ENCODE measurements around the gene SCMH1. TPM values are rescaled to one million over a fixed set of nuclear protein-coding genes. Genes with fewer than 3 reads are reported as not detected.

The SCMH1 gene
- total and polyA plus RNA-seq, 4 donors = 6.6 to 12.8 (median 10.5) TPM

DNA sequence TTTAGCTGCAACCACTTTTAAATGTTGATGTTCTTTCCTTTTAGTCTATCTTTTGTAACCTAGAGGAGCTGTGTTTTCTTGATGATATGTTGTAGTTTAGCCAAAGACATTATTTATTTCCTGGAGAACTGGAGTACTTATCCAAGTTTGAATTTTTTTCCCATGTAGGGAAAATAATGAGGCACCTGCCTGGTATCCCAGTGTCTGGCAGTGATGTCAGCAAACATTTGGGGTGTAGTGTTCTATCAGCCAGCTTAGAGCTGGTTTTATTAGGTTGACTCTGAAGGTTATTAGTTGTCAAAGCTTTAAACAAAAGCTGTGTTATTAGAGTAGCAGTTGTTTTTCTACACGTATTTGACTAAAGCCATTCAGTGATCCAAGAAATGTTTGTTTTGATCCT, 259.4 kb downstream of the SCMH1 start:
- no peak overlapping the region for H3K27ac ChIP-seq (ENCODE audit: low read depth in 1 of 2, low read length in 2 of 2)
- H3K27me3 ChIP-seq (ENCODE audit: control insufficient read depth in 4 of 4, insufficient read depth in 4 of 4, low read length in 3 of 4) = no peaks in the 10 kb centered on the region
- peaks cover 0 to 2% (median 0%) of the 10 kb centered on the region in 4 donors for H3K36me3 ChIP-seq (ENCODE audit: control insufficient read depth in 4 of 4, insufficient read depth in 3 of 4, low read depth in 1 of 4, low read length in 3 of 4)
- H3K4me3 ChIP-seq (ENCODE audit: low read depth in 1 of 3, low read length in 3 of 3) = no peak overlapping the region
- no peak overlapping the region for H3K9ac ChIP-seq (ENCODE audit: low read depth in 1 of 2, low read length in 2 of 2)
- H3K9me3 ChIP-seq (ENCODE audit: control insufficient read depth in 4 of 4, low read length in 3 of 4) = no peaks in the 10 kb centered on the region
- TF ChIP-seq SP1 (IDR thresholded peaks at IDR 0.05) (no peak), EGR1 (IDR thresholded peaks at IDR 0.05; ENCODE audit: low read depth in 2 of 2) (no peak)
- WGBS = 61% methylated on average over 1 of the region's 1 CpG
- no peak for DNase-seq (ENCODE audit: low spot score)
- H3K4me1 ChIP-seq (ENCODE audit: control insufficient read depth in 4 of 4, insufficient read depth in 4 of 4, low read length in 3 of 4) = peaks cover 12 to 53% (median 42%) of the 10 kb centered on the region in 4 donors

- H3K9me3 ChIP-seq (ENCODE audit: control insufficient read depth in 4 of 4, low read length in 3 of 4) = no peaks in the 10 kb centered on the region
- H3K4me3 ChIP-seq (ENCODE audit: low read depth in 1 of 3, low read length in 3 of 3) = no peak overlapping the region
- H3K4me1 ChIP-seq (ENCODE audit: control insufficient read depth in 4 of 4, insufficient read depth in 4 of 4, low read length in 3 of 4) = peaks cover 9 to 45% (median 35%) of the 10 kb centered on the region in 4 donors
- H3K36me3 ChIP-seq (ENCODE audit: control insufficient read depth in 4 of 4, insufficient read depth in 3 of 4, low read depth in 1 of 4, low read length in 3 of 4) = peaks cover 0 to 2% (median 0%) of the 10 kb centered on the region in 4 donors
- WGBS = 80% methylated on average over 14 of the region's 14 CpGs
- TF ChIP-seq, protein P1, sequence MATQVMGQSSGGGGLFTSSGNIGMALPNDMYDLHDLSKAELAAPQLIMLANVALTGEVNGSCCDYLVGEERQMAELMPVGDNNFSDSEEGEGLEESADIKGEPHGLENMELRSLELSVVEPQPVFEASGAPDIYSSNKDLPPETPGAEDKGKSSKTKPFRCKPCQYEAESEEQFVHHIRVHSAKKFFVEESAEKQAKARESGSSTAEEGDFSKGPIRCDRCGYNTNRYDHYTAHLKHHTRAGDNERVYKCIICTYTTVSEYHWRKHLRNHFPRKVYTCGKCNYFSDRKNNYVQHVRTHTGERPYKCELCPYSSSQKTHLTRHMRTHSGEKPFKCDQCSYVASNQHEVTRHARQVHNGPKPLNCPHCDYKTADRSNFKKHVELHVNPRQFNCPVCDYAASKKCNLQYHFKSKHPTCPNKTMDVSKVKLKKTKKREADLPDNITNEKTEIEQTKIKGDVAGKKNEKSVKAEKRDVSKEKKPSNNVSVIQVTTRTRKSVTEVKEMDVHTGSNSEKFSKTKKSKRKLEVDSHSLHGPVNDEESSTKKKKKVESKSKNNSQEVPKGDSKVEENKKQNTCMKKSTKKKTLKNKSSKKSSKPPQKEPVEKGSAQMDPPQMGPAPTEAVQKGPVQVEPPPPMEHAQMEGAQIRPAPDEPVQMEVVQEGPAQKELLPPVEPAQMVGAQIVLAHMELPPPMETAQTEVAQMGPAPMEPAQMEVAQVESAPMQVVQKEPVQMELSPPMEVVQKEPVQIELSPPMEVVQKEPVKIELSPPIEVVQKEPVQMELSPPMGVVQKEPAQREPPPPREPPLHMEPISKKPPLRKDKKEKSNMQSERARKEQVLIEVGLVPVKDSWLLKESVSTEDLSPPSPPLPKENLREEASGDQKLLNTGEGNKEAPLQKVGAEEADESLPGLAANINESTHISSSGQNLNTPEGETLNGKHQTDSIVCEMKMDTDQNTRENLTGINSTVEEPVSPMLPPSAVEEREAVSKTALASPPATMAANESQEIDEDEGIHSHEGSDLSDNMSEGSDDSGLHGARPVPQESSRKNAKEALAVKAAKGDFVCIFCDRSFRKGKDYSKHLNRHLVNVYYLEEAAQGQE (IDR thresholded peaks at IDR 0.05) = no peak
- TF ChIP-seq EGR1 (IDR thresholded peaks at IDR 0.05; ENCODE audit: low read depth in 2 of 2) = no peak
- H3K27ac ChIP-seq (ENCODE audit: low read depth in 1 of 2, low read length in 2 of 2) = peak overlapping the region in 1 of 2 donors; percentile 81
- DNase-seq (ENCODE audit: low spot score) = no peak
- no peaks in the 10 kb centered on the region for H3K27me3 ChIP-seq (ENCODE audit: control insufficient read depth in 4 of 4, insufficient read depth in 4 of 4, low read length in 3 of 4)
- no peak overlapping the region for H3K9ac ChIP-seq (ENCODE audit: low read depth in 1 of 2, low read length in 2 of 2)
Measured at GRCh38 chr1:40981691-40982448, 260.2 kb downstream of the SCMH1 start.

GRCh38 chr1:40980453-40981121, 261.5 kb downstream of the SCMH1 start:
- Histone ChIP-seq H3K27me3 (ENCODE audit: control insufficient read depth in 4 of 4, insufficient read depth in 4 of 4, low read length in 3 of 4) (no peaks in the 10 kb centered on the region), H3K4me1 (ENCODE audit: control insufficient read depth in 4 of 4, insufficient read depth in 4 of 4, low read length in 3 of 4) (peaks cover 2 to 32% (median 22%) of the 10 kb centered on the region in 4 donors), H3K9me3 (ENCODE audit: control insufficient read depth in 4 of 4, low read length in 3 of 4) (no peaks in the 10 kb centered on the region), H3K36me3 (ENCODE audit: control insufficient read depth in 4 of 4, insufficient read depth in 3 of 4, low read depth in 1 of 4, low read length in 3 of 4) (peaks cover 0 to 2% (median 0%) of the 10 kb centered on the region in 4 donors), H3K9ac (ENCODE audit: low read depth in 1 of 2, low read length in 2 of 2) (peak overlapping the region in 1 of 2 donors; percentile 26), H3K4me3 (ENCODE audit: low read depth in 1 of 3, low read length in 3 of 3) (peak overlapping the region; percentile 45 to 80 (median 73)), H3K27ac (ENCODE audit: low read depth in 1 of 2, low read length in 2 of 2) (peak overlapping the region; percentile 60 to 81)
- WGBS = 32% methylated on average over 27 of the region's 27 CpGs
- no peak for DNase-seq (ENCODE audit: low spot score)
- TF ChIP-seq HNF4A (conservative IDR thresholded peaks at IDR 0.05) (no peak), ATF3 (IDR thresholded peaks at IDR 0.05) (no peak), TAF1 (conservative IDR thresholded peaks at IDR 0.05) (peak; percentile 81), FOXA2 (IDR thresholded peaks at IDR 0.05) (no peak), HNF4G (IDR thresholded peaks at IDR 0.05) (no peak), YY1 (IDR thresholded peaks at IDR 0.05) (no peak), EGR1 (IDR thresholded peaks at IDR 0.05; ENCODE audit: low read depth in 2 of 2) (no peak), NR2F2 (IDR thresholded peaks at IDR 0.05) (no peak)
- TF ChIP-seq, protein P2, sequence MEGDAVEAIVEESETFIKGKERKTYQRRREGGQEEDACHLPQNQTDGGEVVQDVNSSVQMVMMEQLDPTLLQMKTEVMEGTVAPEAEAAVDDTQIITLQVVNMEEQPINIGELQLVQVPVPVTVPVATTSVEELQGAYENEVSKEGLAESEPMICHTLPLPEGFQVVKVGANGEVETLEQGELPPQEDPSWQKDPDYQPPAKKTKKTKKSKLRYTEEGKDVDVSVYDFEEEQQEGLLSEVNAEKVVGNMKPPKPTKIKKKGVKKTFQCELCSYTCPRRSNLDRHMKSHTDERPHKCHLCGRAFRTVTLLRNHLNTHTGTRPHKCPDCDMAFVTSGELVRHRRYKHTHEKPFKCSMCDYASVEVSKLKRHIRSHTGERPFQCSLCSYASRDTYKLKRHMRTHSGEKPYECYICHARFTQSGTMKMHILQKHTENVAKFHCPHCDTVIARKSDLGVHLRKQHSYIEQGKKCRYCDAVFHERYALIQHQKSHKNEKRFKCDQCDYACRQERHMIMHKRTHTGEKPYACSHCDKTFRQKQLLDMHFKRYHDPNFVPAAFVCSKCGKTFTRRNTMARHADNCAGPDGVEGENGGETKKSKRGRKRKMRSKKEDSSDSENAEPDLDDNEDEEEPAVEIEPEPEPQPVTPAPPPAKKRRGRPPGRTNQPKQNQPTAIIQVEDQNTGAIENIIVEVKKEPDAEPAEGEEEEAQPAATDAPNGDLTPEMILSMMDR (IDR thresholded peaks at IDR 0.05; ENCODE audit: low read depth, low read length, missing input control) = no peak
- TF ChIP-seq, protein P3, sequence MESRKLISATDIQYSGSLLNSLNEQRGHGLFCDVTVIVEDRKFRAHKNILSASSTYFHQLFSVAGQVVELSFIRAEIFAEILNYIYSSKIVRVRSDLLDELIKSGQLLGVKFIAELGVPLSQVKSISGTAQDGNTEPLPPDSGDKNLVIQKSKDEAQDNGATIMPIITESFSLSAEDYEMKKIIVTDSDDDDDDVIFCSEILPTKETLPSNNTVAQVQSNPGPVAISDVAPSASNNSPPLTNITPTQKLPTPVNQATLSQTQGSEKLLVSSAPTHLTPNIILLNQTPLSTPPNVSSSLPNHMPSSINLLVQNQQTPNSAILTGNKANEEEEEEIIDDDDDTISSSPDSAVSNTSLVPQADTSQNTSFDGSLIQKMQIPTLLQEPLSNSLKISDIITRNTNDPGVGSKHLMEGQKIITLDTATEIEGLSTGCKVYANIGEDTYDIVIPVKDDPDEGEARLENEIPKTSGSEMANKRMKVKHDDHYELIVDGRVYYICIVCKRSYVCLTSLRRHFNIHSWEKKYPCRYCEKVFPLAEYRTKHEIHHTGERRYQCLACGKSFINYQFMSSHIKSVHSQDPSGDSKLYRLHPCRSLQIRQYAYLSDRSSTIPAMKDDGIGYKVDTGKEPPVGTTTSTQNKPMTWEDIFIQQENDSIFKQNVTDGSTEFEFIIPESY (IDR thresholded peaks at IDR 0.05) = no peak
- TF ChIP-seq, protein P1 (IDR thresholded peaks at IDR 0.05) = peak; percentile 86
- TF ChIP-seq, protein P4, sequence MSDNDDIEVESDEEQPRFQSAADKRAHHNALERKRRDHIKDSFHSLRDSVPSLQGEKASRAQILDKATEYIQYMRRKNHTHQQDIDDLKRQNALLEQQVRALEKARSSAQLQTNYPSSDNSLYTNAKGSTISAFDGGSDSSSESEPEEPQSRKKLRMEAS (IDR thresholded peaks at IDR 0.05) = no peak
